Activated naive CD8-positive, alpha-beta T cell treated with anti-CD3 and anti-CD28 coated beads, Interleukin-2, amount 50 U/mL, for 24 hours (primary cell): Measurements from ENCODE around the gene RAB5IF.
A peak's percentile ranks its signal among the peaks of the same experiment; 100 is the strongest.
"Not testable (repeated sequence)": the region's sequence is repeated elsewhere in the genome, so short reads cannot be mapped to it uniquely, and the experiment has no call there.

Experiments used
- ATAC-seq: fragments of 150-1000 bp; cut with Tn5 transposase; one replicate; pipeline ENCODE4 v1.10.0; 2021
- DNase-seq: peaks from one replicate; pipeline ENCODE4 v3.0.0; 2021
- H3K27ac Mint-ChIP-seq: one replicate; pipeline ENCODE4 v1.8.0; 2021; ENCODE audit warnings: mild to moderate bottlenecking, mixed read lengths
- H3K27me3 Mint-ChIP-seq: one replicate; pipeline ENCODE4 v1.8.0; 2021; ENCODE audit warnings: mixed read lengths
- H3K36me3 Mint-ChIP-seq: one replicate; pipeline ENCODE4 v1.8.0; 2021; ENCODE audit warnings: low read depth, mixed read lengths
- H3K4me1 Mint-ChIP-seq: one replicate; pipeline ENCODE4 v1.8.0; 2021; ENCODE audit warnings: mixed read lengths
- H3K4me3 Mint-ChIP-seq: one replicate; pipeline ENCODE4 v1.8.0; 2021; ENCODE audit warnings: mild to moderate bottlenecking, moderate library complexity, mixed read lengths
- H3K9me3 Mint-ChIP-seq: one replicate; pipeline ENCODE4 v1.8.0; 2021; ENCODE audit warnings: mixed read lengths

The RAB5IF gene

GRCh38 chr20:36632147-36632486, 26.5 kb downstream of the RAB5IF start:
- no peaks in the 10 kb centered on the region for H3K9me3 Mint-ChIP-seq
- no peak overlapping the region for H3K4me3 Mint-ChIP-seq
- H3K27me3 Mint-ChIP-seq, result no peaks in the 10 kb centered on the region
- H3K4me1 Mint-ChIP-seq, result peaks cover 42% of the 10 kb centered on the region
- no peak for ATAC-seq
- peak overlapping the region; percentile 40 for H3K27ac Mint-ChIP-seq
- no peak for DNase-seq
- peaks cover 47% of the 10 kb centered on the region for H3K36me3 Mint-ChIP-seq

GRCh38 chr20:36632487-36633284, 27.1 kb downstream of the RAB5IF start:
- Mint-ChIP-seq H3K36me3 (peaks cover 45% of the 10 kb centered on the region), H3K4me3 (no peak overlapping the region), H3K27ac (peak overlapping the region; percentile 40), H3K4me1 (peaks cover 42% of the 10 kb centered on the region), H3K27me3 (no peaks in the 10 kb centered on the region), H3K9me3 (no peaks in the 10 kb centered on the region)
- ATAC-seq, result no peak
- DNase-seq, result no peak

- ATAC-seq (no peak), DNase-seq (no peak)
- Mint-ChIP-seq H3K36me3 (peaks cover 43% of the 10 kb centered on the region), H3K27ac (no peak overlapping the region), H3K4me1 (peaks cover 38% of the 10 kb centered on the region), H3K27me3 (no peaks in the 10 kb centered on the region), H3K9me3 (no peaks in the 10 kb centered on the region), H3K4me3 (no peak overlapping the region)
These were observed 27.8 kb downstream of the RAB5IF start for GRCh38 chr20:36633285-36633772.

- peak overlapping the region; percentile 71 for H3K27ac Mint-ChIP-seq
- peaks cover 29% of the 10 kb centered on the region for H3K4me1 Mint-ChIP-seq
- DNase-seq (no peak), ATAC-seq (no peak)
- H3K4me3 Mint-ChIP-seq, result no peak overlapping the region
- no peaks in the 10 kb centered on the region for H3K27me3 Mint-ChIP-seq
- no peaks in the 10 kb centered on the region for H3K9me3 Mint-ChIP-seq
- peaks cover 47% of the 10 kb centered on the region for H3K36me3 Mint-ChIP-seq
These were observed 28.8 kb downstream of the RAB5IF start for GRCh38 chr20:36634342-36634741.

GRCh38 chr20:36638876-36639400, 33.4 kb downstream of the RAB5IF start:
- ATAC-seq, H3K27ac Mint-ChIP-seq, H3K9me3 Mint-ChIP-seq, H3K4me3 Mint-ChIP-seq, H3K27me3 Mint-ChIP-seq, DNase-seq: not testable (repeated sequence)
- Mint-ChIP-seq H3K36me3 (peaks cover 44% of the 10 kb centered on the region), H3K4me1 (peaks cover 26% of the 10 kb centered on the region)

DNA sequence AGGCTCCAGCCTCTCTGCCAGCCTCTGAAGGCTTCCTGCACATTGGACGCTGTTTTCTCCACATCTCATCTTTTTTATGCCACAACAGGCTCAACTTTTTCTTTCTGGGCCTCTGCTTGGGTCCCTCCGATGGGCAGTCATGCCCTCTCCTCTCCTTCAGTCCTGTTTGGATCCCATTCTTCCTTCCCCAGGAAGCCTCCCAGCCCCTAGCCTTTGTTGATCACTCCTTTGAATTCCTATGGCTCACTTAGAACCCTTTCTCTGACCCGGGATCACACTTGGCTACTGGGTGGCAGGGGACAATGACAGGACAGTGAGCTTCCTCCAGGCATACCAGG, 35.9 kb downstream of the RAB5IF start:
- peak overlapping the region; percentile 99 for H3K27ac Mint-ChIP-seq
- peaks cover 40% of the 10 kb centered on the region for H3K36me3 Mint-ChIP-seq
- no peaks in the 10 kb centered on the region for H3K27me3 Mint-ChIP-seq
- ATAC-seq (no peak), DNase-seq (no peak)
- H3K4me1 Mint-ChIP-seq, result peaks cover 39% of the 10 kb centered on the region
- no peaks in the 10 kb centered on the region for H3K9me3 Mint-ChIP-seq
- no peak overlapping the region for H3K4me3 Mint-ChIP-seq

GRCh38 chr20:36642136-36642535, 36.6 kb downstream of the RAB5IF start:
- Mint-ChIP-seq H3K4me3 (peak overlapping the region; percentile 93), H3K9me3 (no peaks in the 10 kb centered on the region), H3K27me3 (no peaks in the 10 kb centered on the region), H3K36me3 (peaks cover 37% of the 10 kb centered on the region), H3K4me1 (peaks cover 43% of the 10 kb centered on the region), H3K27ac (peak overlapping the region; percentile 99)
- DNase-seq (no peak), ATAC-seq (no peak)

- Mint-ChIP-seq H3K9me3 (no peaks in the 10 kb centered on the region), H3K27me3 (no peaks in the 10 kb centered on the region), H3K36me3 (peaks cover 26% of the 10 kb centered on the region), H3K4me1 (peaks cover 43% of the 10 kb centered on the region), H3K4me3 (peak overlapping the region; percentile 93), H3K27ac (peak overlapping the region; percentile 99)
- ATAC-seq (peak; percentile 82), DNase-seq (peak; percentile 64)
These were observed 38.6 kb downstream of the RAB5IF start for GRCh38 chr20:36644032-36644705.

DNA sequence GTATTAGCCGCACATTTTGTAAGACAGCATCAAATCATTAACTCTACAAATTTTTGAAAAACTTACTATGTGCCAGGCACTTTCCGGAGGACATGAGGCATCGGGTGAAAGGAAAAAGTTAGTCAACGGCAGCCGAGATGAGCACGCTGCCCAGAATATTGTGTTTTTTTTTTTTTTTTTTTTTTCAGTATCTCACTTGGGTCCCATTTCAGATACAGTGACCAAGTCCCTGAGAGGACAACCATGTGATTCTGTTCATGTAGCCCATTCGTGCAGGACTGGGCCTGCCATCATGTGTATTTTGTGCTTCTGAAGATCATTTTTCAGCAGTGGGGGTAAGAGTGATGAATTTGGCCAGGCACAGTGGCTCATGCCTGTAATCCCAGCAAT, 39.1 kb downstream of the RAB5IF start:
- Mint-ChIP-seq H3K4me1 (peaks cover 43% of the 10 kb centered on the region), H3K36me3 (peaks cover 23% of the 10 kb centered on the region), H3K27ac (peak overlapping the region; percentile 99)

GRCh38 chr20:36645353-36645752, 39.8 kb downstream of the RAB5IF start:
- Mint-ChIP-seq H3K9me3 (no peaks in the 10 kb centered on the region), H3K4me1 (peaks cover 43% of the 10 kb centered on the region)

More for the DNA sequence above, 39.1 kb downstream of the RAB5IF start:
- H3K27me3 Mint-ChIP-seq, result no peaks in the 10 kb centered on the region
- peak overlapping the region; percentile 93 for H3K4me3 Mint-ChIP-seq
- ATAC-seq, result peak; percentile 64
- peak; percentile 40 for DNase-seq
- no peaks in the 10 kb centered on the region for H3K9me3 Mint-ChIP-seq

GRCh38 chr20:36645998-36646397, 40.4 kb downstream of the RAB5IF start, which contains the start of gene SLA2:
SLA2 (minus strand) TSS chr20:36646196; CDS start chr20:36641335, 4,861 bp downstream.
- peaks cover 15% of the 10 kb centered on the region for H3K36me3 Mint-ChIP-seq
- H3K4me3 Mint-ChIP-seq, result peak within 1 kb of the TSS; percentile 93
- ATAC-seq, result peak; percentile 75
- no peaks in the 10 kb centered on the region for H3K27me3 Mint-ChIP-seq
- peak; percentile 68 for DNase-seq
- H3K9me3 Mint-ChIP-seq, result no peaks in the 10 kb centered on the region
- peaks cover 43% of the 10 kb centered on the region for H3K4me1 Mint-ChIP-seq
- peak within 1 kb of the TSS; percentile 99 for H3K27ac Mint-ChIP-seq

More at GRCh38 chr20:36645353-36645752, 39.8 kb downstream of the RAB5IF start:
- Mint-ChIP-seq H3K27me3 (no peaks in the 10 kb centered on the region), H3K36me3 (peaks cover 19% of the 10 kb centered on the region), H3K4me3 (peak overlapping the region; percentile 93), H3K27ac (peak overlapping the region; percentile 99)
- DNase-seq (no peak), ATAC-seq (no peak)

- H3K27ac Mint-ChIP-seq, result peak overlapping the region; percentile 99
- peaks cover 41% of the 10 kb centered on the region for H3K4me1 Mint-ChIP-seq
- H3K9me3 Mint-ChIP-seq, result no peaks in the 10 kb centered on the region
- no peak for DNase-seq
- H3K27me3 Mint-ChIP-seq, result no peaks in the 10 kb centered on the region
- H3K4me3 Mint-ChIP-seq, result peak overlapping the region; percentile 93
- H3K36me3 Mint-ChIP-seq, result peaks cover 10% of the 10 kb centered on the region
- no peak for ATAC-seq
These were observed 41.1 kb downstream of the RAB5IF start for GRCh38 chr20:36646678-36647077.

- H3K9me3 Mint-ChIP-seq, result no peaks in the 10 kb centered on the region
- DNase-seq (no peak), ATAC-seq (no peak)
- H3K36me3 Mint-ChIP-seq, result peaks cover 9% of the 10 kb centered on the region
- no peaks in the 10 kb centered on the region for H3K27me3 Mint-ChIP-seq
- peaks cover 34% of the 10 kb centered on the region for H3K4me1 Mint-ChIP-seq
- H3K4me3 Mint-ChIP-seq, result peak overlapping the region; percentile 35
- no peak overlapping the region for H3K27ac Mint-ChIP-seq
These were observed 41.9 kb downstream of the RAB5IF start for GRCh38 chr20:36647196-36648121.

- H3K27ac Mint-ChIP-seq, result no peak overlapping the region
- no peaks in the 10 kb centered on the region for H3K9me3 Mint-ChIP-seq
- H3K36me3 Mint-ChIP-seq, result peaks cover 7% of the 10 kb centered on the region
- H3K4me3 Mint-ChIP-seq, result no peak overlapping the region
- H3K27me3 Mint-ChIP-seq, result no peaks in the 10 kb centered on the region
- peaks cover 7% of the 10 kb centered on the region for H3K4me1 Mint-ChIP-seq
- ATAC-seq, result no peak
- DNase-seq, result no peak
These were observed 47.9 kb downstream of the RAB5IF start for GRCh38 chr20:36653456-36653855.
